ENCODE data around the gene EPB41L4A. TPM values are rescaled to one million over a fixed set of nuclear protein-coding genes. Genes with fewer than 3 reads are reported as not detected.
A peak's percentile ranks its signal among the peaks of the same experiment; 100 is the strongest.

The EPB41L4A gene
- total and polyA plus RNA-seq, 2 donors from 2014 or later, result 10.2 to 39.0 TPM

- Histone ChIP-seq H3K9ac (ENCODE audit: low read length in 3 of 3) (no peak overlapping the region), H3K9me3 (ENCODE audit: control insufficient read depth in 2 of 3, insufficient read depth in 1 of 3, low read length in 3 of 3) (no peaks in the 10 kb centered on the region), H3K4me3 (ENCODE audit: low read length in 3 of 3) (no peak overlapping the region), H3K36me3 (ENCODE audit: control insufficient read depth in 2 of 3, insufficient read depth in 3 of 3, low read length in 3 of 3) (no peaks in the 10 kb centered on the region), H3K27me3 (ENCODE audit: control insufficient read depth, insufficient read depth, low read length) (no peaks in the 10 kb centered on the region), H3K4me1 (ENCODE audit: control insufficient read depth in 2 of 3, insufficient read depth in 2 of 3, low read depth in 1 of 3, low read length in 3 of 3) (peaks cover 0 to 2% (median 0%) of the 10 kb centered on the region in 3 donors), H3K27ac (ENCODE audit: low read depth in 2 of 2, low read length in 2 of 2) (no peak overlapping the region)
- no peak for FAIRE-seq
- no peak for TF ChIP-seq CTCF (IDR thresholded peaks at IDR 0.05; ENCODE audit: borderline replicate concordance, extremely low read depth, insufficient read depth)
- DNase-seq, result no peak
- intact Hi-C loops (cut with DNase I), result no loop called here
These were observed 125.0 kb downstream of the EPB41L4A start for GRCh38 chr5:112294126-112294525.

- Histone ChIP-seq H3K27me3 (ENCODE audit: control insufficient read depth, insufficient read depth, low read length) (no peaks in the 10 kb centered on the region), H3K4me3 (ENCODE audit: low read length in 3 of 3) (no peak overlapping the region), H3K27ac (ENCODE audit: low read depth in 2 of 2, low read length in 2 of 2) (no peak overlapping the region), H3K4me1 (ENCODE audit: control insufficient read depth in 2 of 3, insufficient read depth in 2 of 3, low read depth in 1 of 3, low read length in 3 of 3) (peaks cover 0 to 2% (median 0%) of the 10 kb centered on the region in 3 donors), H3K9me3 (ENCODE audit: control insufficient read depth in 2 of 3, insufficient read depth in 1 of 3, low read length in 3 of 3) (no peaks in the 10 kb centered on the region), H3K36me3 (ENCODE audit: control insufficient read depth in 2 of 3, insufficient read depth in 3 of 3, low read length in 3 of 3) (no peaks in the 10 kb centered on the region), H3K9ac (ENCODE audit: low read length in 3 of 3) (no peak overlapping the region)
- FAIRE-seq (no peak), DNase-seq (no peak)
- intact Hi-C loops (cut with DNase I), result no loop called here
- TF ChIP-seq CTCF (IDR thresholded peaks at IDR 0.05; ENCODE audit: borderline replicate concordance, extremely low read depth, insufficient read depth), result no peak
These were observed 125.5 kb downstream of the EPB41L4A start for GRCh38 chr5:112293587-112293986.

- intact Hi-C loops (cut with DNase I), result no loop called here
- Histone ChIP-seq H3K9me3 (ENCODE audit: control insufficient read depth in 2 of 3, insufficient read depth in 1 of 3, low read length in 3 of 3) (no peaks in the 10 kb centered on the region), H3K36me3 (ENCODE audit: control insufficient read depth in 2 of 3, insufficient read depth in 3 of 3, low read length in 3 of 3) (no peaks in the 10 kb centered on the region), H3K27me3 (ENCODE audit: control insufficient read depth, insufficient read depth, low read length) (no peaks in the 10 kb centered on the region), H3K4me3 (ENCODE audit: low read length in 3 of 3) (no peak overlapping the region), H3K4me1 (ENCODE audit: control insufficient read depth in 2 of 3, insufficient read depth in 2 of 3, low read depth in 1 of 3, low read length in 3 of 3) (peaks cover 0 to 2% (median 0%) of the 10 kb centered on the region in 3 donors), H3K27ac (ENCODE audit: low read depth in 2 of 2, low read length in 2 of 2) (no peak overlapping the region), H3K9ac (ENCODE audit: low read length in 3 of 3) (no peak overlapping the region)
- FAIRE-seq (no peak), DNase-seq (no peak)
- TF ChIP-seq CTCF (IDR thresholded peaks at IDR 0.05; ENCODE audit: borderline replicate concordance, extremely low read depth, insufficient read depth), result no peak
These were observed 128.4 kb downstream of the EPB41L4A start for GRCh38 chr5:112290691-112291090.

- Histone ChIP-seq H3K27ac (ENCODE audit: low read depth in 2 of 2, low read length in 2 of 2) (no peak overlapping the region), H3K36me3 (ENCODE audit: control insufficient read depth in 2 of 3, insufficient read depth in 3 of 3, low read length in 3 of 3) (no peaks in the 10 kb centered on the region), H3K4me3 (ENCODE audit: low read length in 3 of 3) (no peak overlapping the region), H3K9me3 (ENCODE audit: control insufficient read depth in 2 of 3, insufficient read depth in 1 of 3, low read length in 3 of 3) (no peaks in the 10 kb centered on the region), H3K9ac (ENCODE audit: low read length in 3 of 3) (no peak overlapping the region), H3K27me3 (ENCODE audit: control insufficient read depth, insufficient read depth, low read length) (no peaks in the 10 kb centered on the region), H3K4me1 (ENCODE audit: control insufficient read depth in 2 of 3, insufficient read depth in 2 of 3, low read depth in 1 of 3, low read length in 3 of 3) (peaks cover 0 to 2% (median 0%) of the 10 kb centered on the region in 3 donors)
- intact Hi-C loops (cut with DNase I), result no loop called here
- no peak for DNase-seq
- TF ChIP-seq CTCF (IDR thresholded peaks at IDR 0.05; ENCODE audit: borderline replicate concordance, extremely low read depth, insufficient read depth), result peak; percentile 29
- no peak for FAIRE-seq
These were observed 129.6 kb downstream of the EPB41L4A start for GRCh38 chr5:112289465-112289864.
